IPS-18c (cell line): ENCODE data around the gene TMEM150A.
"Not testable (repeated sequence)": the region's sequence is repeated elsewhere in the genome, so short reads cannot be mapped to it uniquely, and the experiment has no call there.

Source experiments
- H3K4me3 ChIP-seq: 2 replicates; pipeline ENCODE4 v1.7.0; 2013; ENCODE audit warnings: low read depth, mild to moderate bottlenecking, low read length, moderate library complexity; ENCODE audit not compliant: insufficient read depth
- H3K9me3 ChIP-seq: one replicate; pipeline ENCODE4 v1.6.1; 2013; ENCODE audit warnings: mild to moderate bottlenecking, low read length, moderate library complexity; ENCODE audit not compliant: control insufficient read depth, insufficient read depth

TMEM150A gene

DNA sequence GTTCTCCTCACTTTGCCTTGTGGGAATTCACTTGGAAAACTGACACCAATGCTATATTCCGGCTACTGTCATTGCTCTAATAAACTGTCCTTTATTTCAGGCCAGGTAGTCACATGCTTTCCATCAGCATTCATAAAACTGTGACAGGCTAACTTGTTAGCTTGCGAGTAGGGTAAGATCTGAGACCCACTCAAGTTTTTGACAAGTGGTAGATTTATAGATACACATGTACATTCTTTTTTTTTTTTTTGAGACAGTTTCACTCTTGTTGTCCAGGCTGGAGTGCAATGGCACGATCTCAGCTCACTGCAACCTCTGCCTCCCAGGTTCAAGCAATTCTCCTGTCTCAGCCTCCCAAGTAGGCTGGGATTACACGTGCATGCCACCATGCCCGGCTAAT lies 15.2 kb upstream of the TMEM150A start:
- not testable (repeated sequence) for H3K9me3 ChIP-seq, H3K4me3 ChIP-seq

DNA sequence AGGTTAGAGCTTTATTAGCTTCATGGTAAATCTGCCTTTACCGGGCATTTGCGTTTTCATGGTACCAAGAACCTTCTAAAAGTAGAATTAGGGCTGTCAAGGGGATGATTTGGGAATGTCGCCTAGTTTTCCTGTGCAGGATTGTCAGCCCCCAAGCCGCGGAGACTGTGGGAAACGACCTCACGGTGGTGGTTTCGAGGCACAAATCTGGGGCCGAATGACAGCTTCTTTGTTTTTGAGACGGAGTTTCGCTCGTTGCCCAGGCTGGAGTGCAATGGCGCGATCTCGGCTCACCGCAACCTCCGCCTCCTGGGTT lies 12.9 kb upstream of the TMEM150A start:
- Histone ChIP-seq H3K9me3 (peaks cover 3% of the 10 kb centered on the region), H3K4me3 (no peak overlapping the region)

DNA sequence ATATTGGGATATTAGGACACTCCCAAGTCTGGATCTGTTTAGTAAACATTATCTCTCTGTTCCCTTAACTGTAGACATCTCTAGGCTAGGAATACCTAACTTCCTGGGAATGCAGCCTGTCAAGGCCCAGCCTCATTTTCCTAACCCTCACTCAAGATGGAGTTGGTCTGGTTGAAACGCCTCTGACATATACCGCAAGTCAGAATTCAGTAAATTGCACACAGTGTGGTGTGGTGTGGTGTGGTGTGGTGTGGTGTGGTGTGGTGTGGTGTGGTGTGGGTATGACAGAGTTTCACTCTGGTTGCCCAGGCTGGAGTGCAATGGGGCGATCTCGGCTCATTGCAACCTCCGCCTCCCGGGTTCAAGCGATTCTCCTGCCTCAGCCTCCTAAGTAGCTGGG lies 12.3 kb upstream of the TMEM150A start:
- H3K9me3 ChIP-seq, H3K4me3 ChIP-seq: not testable (repeated sequence)

DNA sequence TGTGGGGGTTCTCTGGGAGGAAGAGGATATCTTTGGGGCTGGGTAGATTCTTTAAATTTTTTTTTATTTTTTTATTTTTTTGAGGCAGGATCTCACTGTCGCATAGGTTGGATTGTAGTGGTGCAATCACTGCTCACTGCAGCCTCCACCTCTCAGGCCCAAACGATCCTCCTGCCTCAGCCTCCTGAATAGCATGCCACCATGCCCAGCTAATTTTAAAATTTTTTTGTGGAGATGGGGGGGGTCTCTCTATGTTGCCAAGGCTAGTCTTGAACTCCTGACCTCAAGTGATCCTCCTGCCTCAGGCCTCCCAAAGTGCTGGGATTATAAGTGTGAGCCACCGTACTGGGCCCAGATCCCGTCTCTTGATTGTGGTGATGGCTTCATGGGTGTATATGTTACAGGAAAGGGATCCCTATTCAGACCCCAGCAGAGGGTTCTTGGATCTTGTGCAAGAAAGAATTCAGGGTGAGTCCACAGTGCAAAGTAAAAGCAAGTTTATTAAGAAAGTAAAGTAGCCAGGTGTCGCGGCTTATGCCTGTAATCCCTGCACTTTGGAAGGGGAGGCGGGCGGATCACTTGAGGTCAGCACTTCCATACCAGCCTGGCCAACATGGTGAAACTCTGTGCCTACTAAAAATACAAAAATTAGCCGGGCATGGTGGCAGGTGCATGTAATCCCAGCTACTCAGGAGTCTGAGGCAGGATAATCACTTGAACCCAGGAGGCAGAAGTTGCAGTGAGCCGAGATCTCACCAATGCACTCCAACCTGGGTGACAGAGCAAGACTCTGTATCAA lies 11.4 kb upstream of the TMEM150A start:
- peaks cover 3% of the 10 kb centered on the region for H3K9me3 ChIP-seq

DNA sequence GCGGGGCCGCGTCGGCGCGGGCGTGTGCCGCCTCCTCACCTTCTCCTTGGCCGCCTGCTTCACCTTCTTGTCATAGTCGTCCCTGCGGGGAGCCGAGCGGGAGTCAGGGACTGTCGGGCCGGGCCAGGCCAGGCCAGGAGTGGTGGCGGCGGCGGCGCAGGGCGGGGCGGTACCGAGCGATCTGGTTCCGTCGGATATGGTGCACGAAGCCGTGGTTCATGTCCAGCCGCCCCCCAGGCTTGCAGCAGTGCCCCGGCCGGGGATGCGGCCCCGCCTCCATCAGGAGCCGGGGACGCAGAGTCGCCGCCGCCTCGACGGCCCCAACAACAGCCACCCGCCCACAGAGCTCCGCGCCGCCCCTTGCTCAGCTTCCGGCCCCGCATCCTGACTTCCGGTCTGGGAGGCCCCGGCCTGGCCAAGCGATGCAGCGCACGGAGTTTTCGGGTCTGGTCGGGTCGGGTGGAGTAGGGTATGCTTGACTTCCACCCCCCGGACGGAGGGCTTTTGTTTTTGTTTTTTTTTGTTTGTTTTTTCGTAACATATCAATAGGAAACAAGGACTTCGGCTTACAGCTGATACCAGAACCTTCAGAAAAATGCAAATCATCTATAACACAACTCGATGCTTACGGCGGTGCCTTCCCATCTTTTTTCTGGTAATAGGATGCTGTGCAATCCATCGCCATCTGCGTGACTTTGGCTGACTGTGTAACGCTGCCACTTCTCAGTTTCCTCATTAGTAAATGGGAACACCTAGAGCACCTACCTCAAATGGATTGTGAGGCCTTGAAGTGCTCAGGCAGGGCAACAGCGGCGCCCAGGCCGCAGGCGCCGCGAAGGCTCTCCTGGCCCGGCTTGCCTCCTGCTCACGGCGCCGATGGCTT lies 9.4 kb upstream of the TMEM150A start, which contains the start of gene C2orf68:
Gene C2orf68 (minus strand): TSS at position 362 of the 883 bp plus-strand sequence. CDS start 82 bp downstream, at position 280.
- H3K9me3 ChIP-seq, result peaks cover 3% of the 10 kb centered on the region
- H3K4me3 ChIP-seq, result peak within 1 kb of the TSS; percentile 90

More for the DNA sequence above, 11.4 kb upstream of the TMEM150A start:
- no peak overlapping the region for H3K4me3 ChIP-seq

DNA sequence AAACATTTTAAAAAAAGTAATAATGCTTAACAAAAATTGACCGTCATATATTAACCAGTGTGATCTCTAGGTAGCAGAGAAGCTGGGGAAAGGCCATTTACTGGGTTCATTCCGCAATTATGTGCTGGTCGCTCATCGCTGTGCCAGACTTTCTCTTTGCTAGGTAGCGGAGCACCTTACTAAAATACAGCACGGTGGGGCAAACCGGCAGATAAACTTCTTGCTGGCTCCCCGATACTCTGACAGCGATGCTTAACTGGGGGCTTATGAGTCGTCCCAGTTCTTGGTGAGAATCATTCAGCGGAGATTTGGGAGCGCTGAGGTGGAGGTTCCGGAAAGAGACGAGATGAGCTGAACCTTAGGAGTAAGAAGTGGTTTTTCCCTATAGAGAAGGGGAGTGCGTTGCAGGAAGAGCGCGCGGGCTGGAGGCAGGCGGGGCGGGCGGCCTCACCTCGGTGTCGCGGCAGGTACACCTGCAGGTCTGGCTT lies 8.8 kb upstream of the TMEM150A start:
- H3K9me3 ChIP-seq, result peaks cover 3% of the 10 kb centered on the region
- H3K4me3 ChIP-seq, result peak overlapping the region; percentile 90

DNA sequence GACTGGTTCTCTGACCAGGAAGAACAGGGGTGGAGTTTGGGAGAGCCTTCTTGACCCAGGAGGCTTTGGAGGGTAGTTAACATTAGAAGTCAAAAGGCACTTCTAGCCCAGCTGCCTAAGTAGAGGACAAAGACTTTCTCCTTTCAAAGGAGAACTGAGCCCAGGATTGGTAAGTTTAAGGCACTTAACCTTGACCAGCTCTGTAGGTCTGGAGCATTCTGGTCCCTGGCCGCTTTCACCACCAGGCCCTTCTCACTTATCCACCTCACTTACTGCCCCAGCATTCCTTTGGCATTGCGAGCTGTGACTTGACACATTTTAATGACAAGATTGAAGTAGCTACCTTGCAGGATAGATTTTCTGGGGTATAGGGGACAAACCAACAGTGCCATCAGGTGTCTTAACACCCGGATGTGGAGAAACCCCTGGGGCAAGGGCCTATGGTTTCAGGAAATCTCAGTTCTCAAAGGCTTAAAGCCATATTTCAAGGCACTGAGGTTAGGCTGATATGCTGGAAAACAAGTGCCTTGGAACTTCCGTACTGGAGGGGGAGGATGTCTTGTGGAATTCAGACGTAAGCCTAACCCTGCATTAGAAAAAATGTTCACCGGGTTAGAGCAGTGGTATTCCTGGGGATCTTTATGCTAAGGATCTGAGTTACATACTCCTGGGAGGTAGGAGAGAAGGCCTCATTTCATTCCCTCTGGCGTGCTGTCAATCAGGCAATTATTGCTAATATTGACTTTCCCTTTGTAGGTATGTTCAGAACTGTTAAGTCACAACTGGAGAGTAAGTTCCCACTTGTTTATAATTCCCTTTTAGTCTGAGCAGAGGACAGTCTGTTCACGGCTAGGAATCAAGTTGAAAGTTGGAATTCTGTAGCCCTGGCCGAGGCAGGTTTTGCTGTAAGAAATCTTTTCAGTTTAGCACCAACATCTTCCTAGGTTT lies 5.0 kb upstream of the TMEM150A start:
- H3K9me3 ChIP-seq, result peaks cover 3% of the 10 kb centered on the region
- no peak overlapping the region for H3K4me3 ChIP-seq

DNA sequence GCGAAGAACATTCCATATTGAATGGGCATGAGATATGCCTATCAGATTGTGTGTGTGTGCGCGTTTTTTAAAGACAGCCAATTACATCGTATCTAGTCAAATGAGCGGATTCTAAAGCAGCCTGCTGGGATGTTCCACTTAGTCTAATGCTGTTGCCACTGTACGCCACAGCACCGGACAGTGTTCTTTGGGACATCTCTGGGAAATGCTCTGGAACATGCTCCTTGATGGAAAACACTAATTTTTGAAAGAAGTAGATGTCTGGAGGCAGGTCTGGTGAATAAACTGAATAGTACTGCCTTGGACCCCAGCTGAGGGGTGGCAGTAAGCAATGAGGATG lies 3.6 kb upstream of the TMEM150A start:
- no peaks in the 10 kb centered on the region for H3K9me3 ChIP-seq
- no peak overlapping the region for H3K4me3 ChIP-seq

DNA sequence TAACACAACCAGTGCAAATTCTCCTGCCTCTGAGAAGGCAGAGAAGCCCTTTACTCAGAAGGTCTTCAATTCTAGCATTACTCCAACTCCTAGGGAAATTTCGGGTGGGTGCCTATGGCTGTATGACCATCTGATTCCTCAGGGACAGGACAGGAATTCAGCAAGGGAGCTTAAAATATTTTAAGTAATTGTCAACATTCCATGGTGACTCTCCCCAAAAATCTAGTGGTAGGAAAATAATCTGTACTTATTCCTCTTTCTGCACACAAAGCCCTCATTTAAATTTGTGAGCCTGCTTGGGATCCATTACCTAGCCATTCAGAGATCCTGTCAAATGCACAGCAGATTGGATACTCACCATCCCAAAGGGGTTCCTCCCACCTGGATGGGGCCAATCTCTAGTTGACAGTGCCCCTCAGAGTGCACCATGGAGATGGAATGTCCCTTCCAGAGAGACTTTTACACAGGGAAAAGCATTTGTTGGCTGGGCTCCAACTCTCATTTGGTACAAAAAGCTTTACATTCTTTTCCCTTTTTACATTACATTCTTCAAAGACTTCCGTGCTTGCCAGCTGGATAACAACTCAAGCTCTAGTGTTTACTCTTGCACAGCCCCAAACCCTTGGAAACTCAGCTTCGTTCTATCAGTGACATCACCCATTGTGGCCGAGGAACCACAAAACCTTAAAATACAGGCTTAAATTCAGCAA lies 3.1 kb upstream of the TMEM150A start:
- no peak overlapping the region for H3K4me3 ChIP-seq

DNA sequence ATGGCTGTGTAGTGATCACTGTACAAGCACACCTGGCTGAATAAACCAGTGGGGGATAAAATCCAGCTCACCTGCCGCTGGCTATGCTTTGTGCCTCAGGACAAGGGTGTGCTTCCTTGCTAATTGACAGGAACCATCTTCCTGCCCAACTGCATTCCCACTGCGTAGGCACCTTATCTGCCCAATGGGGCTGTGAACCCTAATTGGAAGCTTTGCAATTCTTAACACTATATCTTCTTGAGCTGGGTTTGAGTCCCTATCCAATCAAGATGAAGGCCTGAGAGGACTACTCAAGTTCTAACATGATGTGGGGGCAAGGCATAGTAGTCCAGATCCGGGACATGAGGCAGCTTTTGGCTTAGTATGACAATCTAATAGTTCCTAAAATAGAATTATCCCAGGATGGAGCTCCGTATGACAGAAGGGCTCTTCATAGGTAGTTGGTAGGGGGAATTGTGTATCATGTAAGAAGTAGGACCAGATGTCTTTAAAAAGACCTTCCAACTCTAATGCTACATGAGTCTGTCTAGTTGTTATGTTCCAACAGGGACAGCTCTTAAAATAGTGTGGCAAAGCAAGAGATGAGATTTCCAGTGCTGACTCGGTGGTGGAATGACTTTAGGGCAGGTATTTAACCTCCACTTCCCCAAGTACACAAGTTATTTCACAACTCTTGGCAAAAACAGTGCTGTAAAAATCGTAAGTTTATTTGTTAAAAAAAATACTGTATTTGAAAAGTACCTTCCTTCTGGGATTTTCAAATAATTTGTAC lies 2.3 kb upstream of the TMEM150A start:
- no peak overlapping the region for H3K4me3 ChIP-seq

More for the DNA sequence above, 3.1 kb upstream of the TMEM150A start:
- no peaks in the 10 kb centered on the region for H3K9me3 ChIP-seq

DNA sequence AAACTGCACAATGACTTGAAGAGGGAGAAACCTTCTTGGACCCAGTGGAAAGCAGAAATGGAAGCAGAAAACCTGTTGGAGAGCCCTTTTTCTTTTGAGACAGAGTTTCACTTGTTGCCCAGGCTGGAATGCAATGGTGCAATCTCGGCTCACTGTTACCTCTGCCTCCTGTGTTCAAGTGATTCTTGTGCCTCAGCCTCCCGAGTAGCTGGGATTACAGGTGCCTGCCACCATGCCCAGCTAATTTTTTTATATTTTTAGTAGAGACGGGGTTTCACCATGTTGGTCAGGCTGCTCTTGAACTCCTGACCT lies 1.6 kb upstream of the TMEM150A start:
- H3K4me3 ChIP-seq, result not testable (repeated sequence)

More for the DNA sequence above, 2.3 kb upstream of the TMEM150A start:
- no peaks in the 10 kb centered on the region for H3K9me3 ChIP-seq

DNA sequence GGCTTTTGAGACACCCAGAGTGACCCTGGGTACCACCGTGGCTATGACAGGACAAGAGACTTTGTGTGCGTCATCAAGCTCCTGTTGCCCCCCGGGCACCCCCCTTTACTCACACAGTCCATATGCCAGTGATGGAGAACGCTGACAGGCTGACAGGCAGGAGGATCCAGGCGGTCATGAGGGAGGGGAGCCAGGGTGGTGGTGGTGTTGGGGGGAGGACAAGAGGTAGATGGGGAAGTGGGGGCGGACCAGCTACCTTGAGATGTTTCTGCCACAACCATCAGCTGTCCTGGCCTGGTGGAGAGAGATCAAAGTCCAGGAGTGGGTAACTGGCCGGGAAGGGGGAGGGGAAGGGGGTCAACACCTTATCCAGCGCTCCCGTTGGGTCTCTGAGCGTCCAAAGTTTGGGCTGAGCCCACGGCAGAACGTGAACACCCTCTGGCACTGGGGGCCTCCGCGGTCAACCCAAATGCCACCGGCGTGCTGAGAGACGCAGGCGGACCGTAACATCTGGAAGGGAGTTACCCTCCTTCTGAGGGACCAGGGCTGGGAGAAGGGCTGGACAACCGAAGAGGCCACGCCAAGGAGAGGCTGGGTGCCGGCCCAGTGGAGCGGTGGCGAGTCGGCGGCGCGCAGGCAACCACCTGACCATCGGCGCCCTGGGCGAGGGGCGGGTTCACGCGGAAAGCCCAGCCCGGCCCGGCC lies 575 bp downstream of the TMEM150A start:
- Histone ChIP-seq H3K9me3 (no peaks in the 10 kb centered on the region), H3K4me3 (peak overlapping the region; percentile 73)

More for the DNA sequence above, 1.6 kb upstream of the TMEM150A start:
- H3K9me3 ChIP-seq, result not testable (repeated sequence)

DNA sequence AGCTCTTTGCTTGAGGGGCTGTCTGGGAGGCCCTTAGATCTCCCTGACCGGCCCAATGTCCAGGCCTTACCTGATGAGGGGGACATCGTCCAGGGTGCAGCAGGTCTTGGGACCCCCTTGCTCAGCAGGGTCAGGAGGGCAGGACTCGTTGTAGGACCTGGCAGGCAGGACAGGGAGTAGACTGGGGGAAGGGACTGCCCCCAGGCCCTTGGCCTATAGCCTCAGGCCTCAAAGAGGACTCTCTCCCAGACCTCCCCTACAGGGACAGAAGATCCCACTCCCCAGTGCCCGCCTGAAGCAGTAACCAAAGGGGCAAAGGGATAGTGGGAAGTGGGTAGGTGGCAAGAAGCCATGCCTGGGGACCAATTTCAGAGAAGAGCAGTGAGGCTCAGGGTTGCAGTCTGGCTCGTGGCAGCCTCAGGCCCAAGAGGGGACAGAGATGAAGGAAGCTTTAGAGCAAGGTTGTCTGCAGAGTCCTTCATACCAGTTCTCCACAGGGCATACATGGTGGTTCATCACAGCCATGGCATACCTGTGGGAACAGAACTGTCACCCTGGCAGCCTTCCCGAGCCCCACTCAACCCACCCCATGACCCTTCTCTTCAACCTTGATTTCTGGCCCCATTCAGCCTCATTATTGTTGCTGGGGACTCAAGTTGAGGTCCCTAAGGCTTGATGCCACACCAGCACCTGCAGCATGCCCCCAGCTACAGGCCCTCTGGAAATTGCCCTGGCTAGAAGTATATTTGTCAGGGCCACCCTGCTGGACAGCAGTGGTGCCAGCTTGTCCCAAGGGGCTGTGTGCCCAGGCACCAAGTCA lies 1.3 kb downstream of the TMEM150A start:
- Histone ChIP-seq H3K4me3 (peak overlapping the region; percentile 73), H3K9me3 (no peaks in the 10 kb centered on the region)

DNA sequence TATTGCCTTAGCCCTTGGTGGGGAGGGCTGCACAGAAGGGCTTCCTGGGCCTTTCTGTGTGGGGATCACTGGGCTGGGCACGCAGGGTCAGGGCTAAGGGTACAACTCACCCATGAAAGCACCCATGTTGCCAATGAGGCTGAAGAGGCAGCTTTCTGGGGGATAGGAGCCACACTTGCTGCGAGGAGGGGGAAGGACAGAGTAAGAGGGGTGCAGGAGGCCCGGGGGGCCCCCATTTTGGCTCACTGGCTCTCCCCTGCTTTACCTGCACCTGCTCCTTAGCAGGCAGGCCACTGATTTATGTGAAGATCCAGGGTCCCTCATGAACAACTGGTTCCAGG lies 2.3 kb downstream of the TMEM150A start:
- no peak overlapping the region for H3K4me3 ChIP-seq
- no peaks in the 10 kb centered on the region for H3K9me3 ChIP-seq
